IMR-90 (cell line): ENCODE results near the gene CLEC10A. TPM values are rescaled to one million over a fixed set of nuclear protein-coding genes. Genes with fewer than 3 reads are reported as not detected.
"Not testable (repeated sequence)": the region's sequence is repeated elsewhere in the genome, so short reads cannot be mapped to it uniquely, and the experiment has no call there.

Experiments used
- ATAC-seq: fragments of 200-7000 bp; cut with Tn5 transposase; 2 replicates; pipeline ENCODE4 v1.9.1; 2020; ENCODE audit warnings: low read depth, mild to moderate bottlenecking, moderate library complexity
- BruUV-seq: library from RNA; stranded (reverse); fragments of 400-500 nt; replicated peaks from 2 replicates; lab custom pipeline; 2021; lab: Mats Ljungman, UMichigan
- CTCF ChIA-PET: fragments of 300-600 bp; formaldehyde crosslinking; extraction: SDS; loops from one replicate; lab custom pipeline; 2021; ENCODE audit warnings: antibody characterized with exemption; lab: Yijun Ruan, JAX
- POLR2A ChIA-PET: fragments of 300-600 bp; sonication (Branson Sonifier 250); formaldehyde crosslinking; loops from one replicate; lab custom pipeline; 2022; ENCODE audit warnings: antibody characterized with exemption; ENCODE audit not compliant: unreplicated experiment; lab: Charles Lee
- DNase-seq: peaks from one replicate; pipeline ENCODE4 v3.0.0; 2013
- H2AFZ ChIP-seq: replicated peaks from 2 replicates; pipeline ENCODE3; 2013; ENCODE audit warnings: low read length, mild to moderate bottlenecking; ENCODE audit not compliant: poor library complexity
- H2AK5ac ChIP-seq: 2 replicates; pipeline ENCODE4 v1.6.1; 2013; ENCODE audit warnings: low read depth, low read length, inconsistent platforms
- H2AK9ac ChIP-seq: replicated peaks from 2 replicates; pipeline ENCODE3; 2013; ENCODE audit warnings: mild to moderate bottlenecking, low read depth, low read length, moderate library complexity; ENCODE audit not compliant: poor library complexity
- H2BK120ac ChIP-seq: 2 replicates; pipeline ENCODE4 v1.6.1; 2013; ENCODE audit warnings: low read depth, low read length, inconsistent platforms
- H2BK15ac ChIP-seq: 3 replicates; pipeline ENCODE4 v1.6.1; 2013; ENCODE audit warnings: low read depth, low read length, inconsistent platforms
- H2BK20ac ChIP-seq: 2 replicates; pipeline ENCODE4 v1.6.1; 2013; ENCODE audit warnings: low read depth, mild to moderate bottlenecking, inconsistent platforms, low read length, moderate library complexity
- H2BK5ac ChIP-seq: 2 replicates; pipeline ENCODE4 v1.6.1; 2013; ENCODE audit warnings: mild to moderate bottlenecking, low read depth, low read length, inconsistent platforms; ENCODE audit not compliant: poor library complexity, severe bottlenecking
- H3K14ac ChIP-seq: replicated peaks from 2 replicates; pipeline ENCODE4 v1.6.1; 2013; ENCODE audit warnings: low read depth, low read length, inconsistent platforms
- H3K18ac ChIP-seq: 2 replicates; pipeline ENCODE4 v1.6.1; 2013; ENCODE audit warnings: low read depth, low read length, control low read depth
- H3K23ac ChIP-seq: 2 replicates; pipeline ENCODE4 v1.6.1; 2013; ENCODE audit warnings: low read depth, low read length, inconsistent platforms
- H3K27ac ChIP-seq: 2 replicates; pipeline ENCODE4 v1.5.1; 2013; ENCODE audit warnings: mild to moderate bottlenecking, control low read depth, low read length; ENCODE audit not compliant: insufficient read depth
- H3K27me3 ChIP-seq: 2 replicates; pipeline ENCODE4 v1.6.1; 2013; ENCODE audit warnings: low read length; ENCODE audit not compliant: control insufficient read depth, insufficient read depth
- H3K36me3 ChIP-seq: 2 replicates; pipeline ENCODE4 v1.6.1; 2013; ENCODE audit warnings: low read length, mixed read lengths; ENCODE audit not compliant: control insufficient read depth, insufficient read depth
- H3K4ac ChIP-seq: 2 replicates; pipeline ENCODE4 v1.6.1; 2013; ENCODE audit warnings: low read depth, low read length, inconsistent platforms
- H3K4me1 ChIP-seq: 2 replicates; pipeline ENCODE4 v1.6.1; 2013; ENCODE audit warnings: low read length, mixed read lengths; ENCODE audit not compliant: control insufficient read depth, insufficient read depth
- H3K4me2 ChIP-seq: 2 replicates; pipeline ENCODE4 v1.6.1; 2013; ENCODE audit warnings: low read depth, mild to moderate bottlenecking, control low read depth, low read length, moderate library complexity
- H3K4me3 ChIP-seq: 2 replicates; pipeline ENCODE4 v1.5.1; 2013; ENCODE audit warnings: low read depth, mild to moderate bottlenecking, control low read depth, low read length, moderate library complexity; ENCODE audit not compliant: insufficient read depth
- H3K56ac ChIP-seq: 2 replicates; pipeline ENCODE4 v1.6.1; 2013; ENCODE audit warnings: low read length, inconsistent platforms; ENCODE audit not compliant: insufficient read depth; ENCODE audit errors: extremely low read depth
- H3K79me1 ChIP-seq, 2 experiments: 2 replicates each; pipeline ENCODE4 v1.6.1; 2013; ENCODE audit warnings: low read length in 2 of 2, inconsistent platforms in 1 of 2, low read depth in 1 of 2
- H3K9ac ChIP-seq: 2 replicates; pipeline ENCODE4 v1.6.1; 2013; ENCODE audit warnings: low read depth, low read length, control low read depth
- H3K9me1 ChIP-seq: 2 replicates; pipeline ENCODE4 v1.6.1; 2013; ENCODE audit warnings: low read length, inconsistent platforms; ENCODE audit not compliant: insufficient read depth
- H3K9me3 ChIP-seq: 2 replicates; pipeline ENCODE4 v1.6.1; 2013; ENCODE audit warnings: low read length; ENCODE audit not compliant: control insufficient read depth, insufficient read depth
- H4K20me1 ChIP-seq: 2 replicates; pipeline ENCODE4 v1.6.1; 2013; ENCODE audit warnings: low read length, inconsistent platforms; ENCODE audit not compliant: insufficient read depth
- H4K5ac ChIP-seq: 2 replicates; pipeline ENCODE4 v1.6.1; 2013; ENCODE audit warnings: mild to moderate bottlenecking, low read depth, low read length, control low read depth
- H4K8ac ChIP-seq, 2 experiments: 2 replicates each; pipeline ENCODE4 v1.6.1; 2013; ENCODE audit warnings: low read depth in 2 of 2, low read length in 2 of 2, control low read depth in 1 of 2, inconsistent platforms in 1 of 2
- H4K91ac ChIP-seq: 2 replicates; pipeline ENCODE4 v1.6.1; 2013; ENCODE audit warnings: low read depth, low read length, inconsistent platforms; ENCODE audit not compliant: insufficient read depth
- WGBS, 2 experiments: methylation state at CpG; one replicate each; pipeline versions ENCODE4 v1.1.5 to v1.1.7; 2013; ENCODE audit warnings: missing lambda C conversion rate in 2 of 2; ENCODE audit not compliant: insufficient read length in 1 of 2; ENCODE audit errors: extremely low coverage in 2 of 2; 5-methylcytosine and 5-hydroxymethylcytosine counted together
- dilution Hi-C: fragments of 300-500 bp; cut with HindIII; formaldehyde crosslinking; loops from one replicate; pipeline ENCODE4 v1.14.3; 2018; ENCODE audit warnings: low sequenced_read_pairs; ENCODE audit not compliant: unreplicated experiment
- in situ Hi-C: fragments of 300-500 bp; cut with MboI; formaldehyde crosslinking; loops from 3 replicates; pipeline ENCODE4 v1.14.3; 2019; ENCODE audit warnings: low sequenced_read_pairs, inconsistent platforms, mixed read lengths
- intact Hi-C: fragments of 100-400 bp; cut with micrococcal nuclease; formaldehyde crosslinking; loops from 2 replicates; pipeline ENCODE4 v1.10.0; 2022
- polyA plus RNA-seq, 3 experiments: library from polyadenylated mRNA; depleted of rRNA; stranded (reverse); fragments of >200 nt; gene quantifications; 2 replicates each; pipeline ENCODE4 v1.2.3, GENCODE V29; 2012; ENCODE audit warnings: low replicate concordance in 1 of 3
- total RNA-seq: library from RNA; depleted of rRNA; stranded (reverse); fragments of >200 nt; gene quantifications from 2 replicates; pipeline ENCODE4 v1.2.3, GENCODE V29; 2012

CLEC10A gene
- total and polyA plus RNA-seq, 2 of the 4 experiments (the other 2 are of a cell fraction): not detected

DNA sequence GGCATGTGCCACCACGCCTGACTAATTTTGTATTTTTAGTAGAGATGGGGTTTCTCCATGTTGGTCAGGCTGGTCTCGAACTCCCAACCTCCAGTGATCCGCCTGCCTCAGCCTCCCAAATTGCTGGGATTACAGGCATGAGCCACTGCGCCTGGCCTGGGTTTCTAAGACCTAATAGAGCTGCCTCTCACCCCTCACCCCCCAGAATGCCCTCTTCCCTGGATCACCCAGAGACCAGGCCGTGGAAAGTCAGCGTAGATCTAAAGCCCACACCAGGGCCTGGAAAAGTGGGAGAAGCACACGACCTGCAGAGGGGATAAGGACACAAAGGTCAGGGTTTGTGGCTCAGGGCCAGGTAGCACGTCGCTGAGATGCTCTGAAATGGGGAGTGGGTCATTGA, 29.5 kb downstream of the CLEC10A start:
- H3K4me2 ChIP-seq, H3K4me1 ChIP-seq, H2AK9ac ChIP-seq, H2BK120ac ChIP-seq, H3K27me3 ChIP-seq, H3K79me1 ChIP-seq, H3K4ac ChIP-seq, DNase-seq, H4K8ac ChIP-seq, H4K91ac ChIP-seq, H3K14ac ChIP-seq, H2BK15ac ChIP-seq, H3K9me1 ChIP-seq, H4K5ac ChIP-seq, ATAC-seq, H2BK20ac ChIP-seq, H2AK5ac ChIP-seq, H4K20me1 ChIP-seq, H3K18ac ChIP-seq, H3K27ac ChIP-seq, H3K56ac ChIP-seq, dilution Hi-C loops, H3K9ac ChIP-seq, H3K9me3 ChIP-seq, H2BK5ac ChIP-seq, intact Hi-C loops, H3K36me3 ChIP-seq, H3K23ac ChIP-seq, POLR2A ChIA-PET, H3K4me3 ChIP-seq, H2AFZ ChIP-seq, BruUV-seq: not testable (repeated sequence)
- in situ Hi-C loops: loop anchor here (5.0 to 25.0 kb wide), 2 partner anchors 87 to 487 kb away; partner anchors contain the start of gene TNFSF12
- WGBS, 2 experiments: 18% methylated on average over 3 of the region's 9 CpGs; no CpG with 5 or more reads in 1 of the 2 experiments
- CTCF ChIA-PET: interaction anchor here (1.4 to 1.9 kb wide), 2 partner anchors 82 to 86 kb away, joined by 3 to 16 read pairs; no protein-coding TSS in a partner anchor
